DND-41 (cell line): Measurements from ENCODE around the gene ALDH1L2.

Source experiments
- ATAC-seq: fragments of 200-7000 bp; cut with Tn5 transposase; 3 replicates; pipeline ENCODE4 v1.9.1; 2021; ENCODE audit warnings: low read depth; ENCODE audit not compliant: insufficient read depth
- DNase-seq: peaks from one replicate; pipeline ENCODE4 v3.0.0-alpha.2; 2020
- H2AFZ ChIP-seq: 2 replicates; pipeline ENCODE4 v1.6.0; 2012; ENCODE audit warnings: low read depth, low read length
- H3K27ac ChIP-seq: 2 replicates; pipeline ENCODE4 v1.5.1; 2012; ENCODE audit warnings: low read length, inconsistent platforms
- H3K27me3 ChIP-seq: fragments of 200-600 bp; sonication (generic); 2 replicates; pipeline ENCODE4 v1.6.0; 2012; ENCODE audit warnings: low read length, mild to moderate bottlenecking, inconsistent platforms; ENCODE audit not compliant: insufficient read depth, poor library complexity
- H3K36me3 ChIP-seq: 2 replicates; pipeline ENCODE4 v1.5.1; 2012; ENCODE audit warnings: low read length, inconsistent platforms; ENCODE audit not compliant: insufficient read depth
- H3K4me1 ChIP-seq: 2 replicates; pipeline ENCODE4 v1.5.1; 2012; ENCODE audit warnings: mild to moderate bottlenecking, low read length; ENCODE audit not compliant: insufficient read depth
- H3K4me2 ChIP-seq: 2 replicates; pipeline ENCODE4 v1.6.0; 2012; ENCODE audit warnings: mild to moderate bottlenecking, moderate library complexity, low read length, inconsistent platforms; ENCODE audit not compliant: insufficient read depth
- H3K4me3 ChIP-seq, 2 experiments: fragments of 200-600 bp in 1 of 2; shearing (Covaris generic) in 1 of 2; 2 replicates each; pipeline ENCODE4 v1.5.1; 2012 to 2016; ENCODE audit warnings: inconsistent platforms in 2 of 2, low read length in 2 of 2, mild to moderate bottlenecking in 2 of 2, low read depth in 1 of 2, moderate library complexity in 1 of 2
- H3K79me2 ChIP-seq: 2 replicates; pipeline ENCODE4 v1.6.0; 2012; ENCODE audit warnings: low read length, inconsistent platforms; ENCODE audit not compliant: insufficient read depth
- H3K9ac ChIP-seq: 2 replicates; pipeline ENCODE4 v1.6.0; 2012; ENCODE audit warnings: low read depth, mild to moderate bottlenecking, inconsistent platforms, low read length, moderate library complexity
- H3K9me3 ChIP-seq: 2 replicates; pipeline ENCODE4 v1.5.1; 2012; ENCODE audit warnings: low read length, moderate library complexity, mild to moderate bottlenecking, inconsistent platforms; ENCODE audit not compliant: insufficient read depth, severe bottlenecking
- H4K20me1 ChIP-seq: 2 replicates; pipeline ENCODE4 v1.6.0; 2012; ENCODE audit warnings: low read length; ENCODE audit not compliant: insufficient read depth
- EZH2 ChIP-seq: IDR thresholded peaks from 3 replicates; pipeline ENCODE4 v1.6.1; 2012; ENCODE audit warnings: borderline replicate concordance, low read depth, mild to moderate bottlenecking, moderate library complexity, low read length, inconsistent platforms; ENCODE audit not compliant: severe bottlenecking
- TF ChIP-seq, protein P1 (sequence below): IDR thresholded peaks from 2 replicates; pipeline ENCODE4 v1.5.1; 2012; ENCODE audit warnings: borderline replicate concordance, low read length, moderate library complexity, mild to moderate bottlenecking; ENCODE audit not compliant: poor library complexity, severe bottlenecking; ENCODE audit errors: extremely low read depth

ALDH1L2 gene

DNA sequence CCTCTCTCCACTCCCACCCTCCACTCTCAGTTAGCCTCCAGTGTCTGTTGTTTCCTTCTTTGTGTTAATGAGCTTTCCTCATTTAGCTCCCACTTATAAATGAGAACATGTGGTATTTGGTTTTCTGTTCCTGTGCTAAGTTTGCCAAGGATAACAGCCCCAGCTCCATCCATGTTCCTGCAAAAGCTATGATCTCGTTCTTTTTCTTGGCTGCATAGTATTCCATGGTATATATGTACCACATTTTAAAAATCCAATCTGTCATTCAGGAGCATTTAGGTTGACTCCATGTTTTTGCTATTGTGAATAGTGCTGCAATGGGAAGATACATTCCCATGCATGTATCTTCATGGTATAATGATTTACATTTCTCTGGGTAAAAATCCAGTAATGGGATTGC, 20.5 kb upstream of the ALDH1L2 start:
- Histone ChIP-seq H2AFZ (no peak overlapping the region), H3K36me3 (no peaks in the 10 kb centered on the region; the same call in 1 of the 2 replicates), H3K79me2 (peaks cover 22% of the 10 kb centered on the region), H3K27me3 (peaks cover 11% of the 10 kb centered on the region), H3K4me2 (no peak overlapping the region), H4K20me1 (peaks cover 4% of the 10 kb centered on the region; the same call in 1 of the 2 replicates), H3K4me1 (peaks cover 27% of the 10 kb centered on the region), H3K9ac (no peak overlapping the region), H3K9me3 (no peaks in the 10 kb centered on the region), H3K27ac (no peak overlapping the region), H3K4me3 (no peak overlapping the region)
- TF ChIP-seq, protein P1, sequence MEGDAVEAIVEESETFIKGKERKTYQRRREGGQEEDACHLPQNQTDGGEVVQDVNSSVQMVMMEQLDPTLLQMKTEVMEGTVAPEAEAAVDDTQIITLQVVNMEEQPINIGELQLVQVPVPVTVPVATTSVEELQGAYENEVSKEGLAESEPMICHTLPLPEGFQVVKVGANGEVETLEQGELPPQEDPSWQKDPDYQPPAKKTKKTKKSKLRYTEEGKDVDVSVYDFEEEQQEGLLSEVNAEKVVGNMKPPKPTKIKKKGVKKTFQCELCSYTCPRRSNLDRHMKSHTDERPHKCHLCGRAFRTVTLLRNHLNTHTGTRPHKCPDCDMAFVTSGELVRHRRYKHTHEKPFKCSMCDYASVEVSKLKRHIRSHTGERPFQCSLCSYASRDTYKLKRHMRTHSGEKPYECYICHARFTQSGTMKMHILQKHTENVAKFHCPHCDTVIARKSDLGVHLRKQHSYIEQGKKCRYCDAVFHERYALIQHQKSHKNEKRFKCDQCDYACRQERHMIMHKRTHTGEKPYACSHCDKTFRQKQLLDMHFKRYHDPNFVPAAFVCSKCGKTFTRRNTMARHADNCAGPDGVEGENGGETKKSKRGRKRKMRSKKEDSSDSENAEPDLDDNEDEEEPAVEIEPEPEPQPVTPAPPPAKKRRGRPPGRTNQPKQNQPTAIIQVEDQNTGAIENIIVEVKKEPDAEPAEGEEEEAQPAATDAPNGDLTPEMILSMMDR = no peak
- no peak for TF ChIP-seq EZH2
- no peak for DNase-seq
- ATAC-seq = no peak

DNA sequence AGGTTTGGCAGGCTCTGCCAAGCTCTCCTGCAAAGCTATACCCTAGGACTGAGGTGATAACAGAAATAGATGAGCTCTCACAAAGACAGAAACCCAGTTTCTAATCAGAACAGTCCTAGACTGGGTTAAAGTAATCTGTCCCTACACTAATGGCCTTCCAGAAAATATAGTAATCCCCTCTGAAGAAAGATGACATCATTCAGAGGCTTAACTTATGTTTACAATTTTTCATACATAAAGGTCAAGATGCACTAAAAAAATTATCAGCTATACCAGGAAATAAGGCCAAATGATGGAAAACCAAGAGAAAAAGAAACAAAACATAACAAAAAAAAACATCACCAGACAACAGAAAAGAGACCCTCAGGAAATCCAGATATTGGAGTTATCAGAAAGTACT, 18.4 kb upstream of the ALDH1L2 start:
- peaks cover 12% of the 10 kb centered on the region for H3K4me1 ChIP-seq
- H4K20me1 ChIP-seq = no peaks in the 10 kb centered on the region

DNA sequence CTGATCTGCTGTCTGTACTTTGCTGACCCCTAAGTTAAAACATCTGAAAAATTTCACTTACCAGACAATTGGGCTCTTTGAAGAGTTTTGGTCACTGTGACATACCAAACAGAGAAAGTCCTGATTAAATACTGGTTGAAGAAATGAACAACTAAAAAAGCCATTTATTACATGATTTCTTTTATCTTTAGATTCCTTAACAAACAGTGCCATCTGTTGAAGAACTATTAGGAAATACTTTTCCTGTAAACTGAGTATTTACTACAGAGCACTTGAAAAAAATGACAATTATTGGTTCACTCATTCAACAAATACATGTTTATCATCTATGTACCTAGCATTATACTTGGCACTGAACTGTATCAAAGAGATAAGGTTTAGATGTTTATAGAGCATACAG, 16.7 kb upstream of the ALDH1L2 start:
- peaks cover 1% of the 10 kb centered on the region for H3K27me3 ChIP-seq
- DNase-seq = no peak
- no peak for ATAC-seq
- no peaks in the 10 kb centered on the region for H3K9me3 ChIP-seq
- H3K27ac ChIP-seq = no peak overlapping the region
- H3K4me1 ChIP-seq = no peaks in the 10 kb centered on the region
- H3K4me3 ChIP-seq = no peak overlapping the region
- no peaks in the 10 kb centered on the region for H3K79me2 ChIP-seq
- TF ChIP-seq EZH2 = no peak
- TF ChIP-seq, protein P1 = peak; percentile 29
- H3K4me2 ChIP-seq = no peak overlapping the region
- H3K9ac ChIP-seq = no peak overlapping the region
- H2AFZ ChIP-seq = no peak overlapping the region
- H4K20me1 ChIP-seq = no peaks in the 10 kb centered on the region
- H3K36me3 ChIP-seq = no peaks in the 10 kb centered on the region

More for the DNA sequence above, 18.4 kb upstream of the ALDH1L2 start:
- Histone ChIP-seq H3K9me3 (no peaks in the 10 kb centered on the region), H3K4me2 (no peak overlapping the region), H2AFZ (no peak overlapping the region), H3K27ac (no peak overlapping the region), H3K79me2 (peaks cover under 1% of the 10 kb centered on the region), H3K27me3 (peaks cover 11% of the 10 kb centered on the region), H3K9ac (no peak overlapping the region), H3K4me3 (no peak overlapping the region), H3K36me3 (no peaks in the 10 kb centered on the region; the same call in 1 of the 2 replicates)
- TF ChIP-seq EZH2 = no peak
- TF ChIP-seq, protein P1 = no peak
- no peak for DNase-seq
- ATAC-seq = no peak
